GM21737 (cell line): ENCODE data around the gene PCBP3.

Experiments
- ATAC-seq: cut with Tn5 transposase; IDR thresholded peaks from one replicate; pipeline ENCODE4 v1.9.1; 2021; ENCODE audit warnings: mild to moderate bottlenecking, moderate library complexity; ENCODE audit not compliant: unreplicated experiment

PCBP3 gene

GRCh38 chr21:45938811-45939520 lies 295.4 kb downstream of the PCBP3 start:
- no peak for ATAC-seq

GRCh38 chr21:45939521-45940045 lies 296.1 kb downstream of the PCBP3 start:
- ATAC-seq = no peak

DNA sequence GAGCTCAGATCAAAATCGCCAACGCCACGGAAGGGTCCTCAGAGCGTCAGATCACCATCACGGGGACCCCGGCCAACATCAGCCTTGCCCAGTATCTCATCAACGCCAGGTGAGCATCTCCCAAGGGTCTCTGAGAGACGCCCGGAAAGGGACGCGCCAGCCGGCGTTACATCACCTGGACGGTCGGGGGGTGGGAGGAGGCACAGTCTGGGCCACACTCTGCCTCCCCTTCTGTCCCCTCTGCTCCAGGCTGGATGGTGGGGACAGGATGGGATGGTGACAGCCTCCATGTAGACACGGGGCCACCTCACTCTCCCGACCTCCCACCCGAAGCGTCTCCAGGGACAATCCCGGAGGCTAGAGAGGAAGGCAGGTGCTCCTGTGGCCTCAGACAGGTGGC lies 296.6 kb downstream of the PCBP3 start:
- no peak for ATAC-seq

- ATAC-seq = no peak
Observed at GRCh38 chr21:45940621-45941337, 297.3 kb downstream of the PCBP3 start.

DNA sequence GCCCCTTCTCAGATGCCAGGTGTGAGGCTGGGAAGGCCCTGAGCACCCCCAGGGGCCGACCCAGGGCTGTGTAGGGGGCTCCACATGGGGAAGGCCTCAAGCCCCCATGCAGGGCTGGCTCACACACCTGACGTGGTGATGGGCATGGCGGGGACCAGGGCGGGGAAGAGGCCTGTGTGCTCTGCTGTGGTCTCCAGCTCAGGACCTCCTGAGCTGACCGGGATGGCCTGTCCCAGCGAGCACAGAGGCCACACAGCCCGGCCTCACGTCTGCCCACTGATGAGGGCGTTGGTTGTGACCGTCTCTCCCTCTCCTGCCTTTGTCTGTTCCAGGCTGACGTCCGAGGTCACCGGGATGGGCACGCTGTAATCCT lies 297.8 kb downstream of the PCBP3 start:
- no peak for ATAC-seq

DNA sequence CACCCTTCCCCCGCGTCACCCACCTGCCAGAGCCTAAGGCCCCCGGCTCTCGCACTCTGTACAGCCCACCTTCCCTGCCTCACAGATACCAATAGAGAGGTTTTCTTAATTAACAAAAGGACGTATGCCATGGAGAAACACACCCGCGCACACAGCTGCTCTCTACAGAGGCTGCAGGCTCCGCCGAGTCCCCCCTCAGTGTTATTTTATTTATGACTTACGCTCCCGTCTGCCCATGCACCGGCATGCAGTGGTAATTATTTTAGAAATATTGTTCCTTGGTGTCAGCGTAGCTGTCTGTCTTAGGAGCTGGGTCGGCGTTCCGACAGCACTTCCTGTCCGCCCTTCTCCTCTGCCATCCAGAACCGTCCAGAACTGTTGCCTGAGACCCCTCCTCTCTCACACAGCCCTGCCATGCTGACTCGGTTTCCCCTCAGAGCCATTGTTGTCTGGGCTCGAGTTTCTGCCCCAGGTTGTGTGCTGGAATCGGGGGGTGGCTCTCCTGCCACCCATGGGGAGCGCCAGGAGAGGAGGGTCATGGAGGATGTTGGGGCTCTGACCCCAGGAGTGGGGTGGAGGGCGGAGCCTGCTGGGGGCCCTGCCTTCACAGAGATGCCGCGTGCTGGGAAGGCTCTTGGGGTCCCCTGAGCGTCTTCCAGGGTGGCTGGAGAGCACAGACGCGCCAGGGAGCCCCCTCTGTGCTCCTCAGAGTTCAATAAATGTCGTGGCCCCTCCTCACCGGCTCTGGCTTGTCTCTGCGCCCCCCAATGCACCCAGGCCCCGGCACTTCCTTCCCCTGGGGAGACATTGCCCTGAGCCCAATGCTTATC lies 298.4 kb downstream of the PCBP3 start:
- no peak for ATAC-seq

DNA sequence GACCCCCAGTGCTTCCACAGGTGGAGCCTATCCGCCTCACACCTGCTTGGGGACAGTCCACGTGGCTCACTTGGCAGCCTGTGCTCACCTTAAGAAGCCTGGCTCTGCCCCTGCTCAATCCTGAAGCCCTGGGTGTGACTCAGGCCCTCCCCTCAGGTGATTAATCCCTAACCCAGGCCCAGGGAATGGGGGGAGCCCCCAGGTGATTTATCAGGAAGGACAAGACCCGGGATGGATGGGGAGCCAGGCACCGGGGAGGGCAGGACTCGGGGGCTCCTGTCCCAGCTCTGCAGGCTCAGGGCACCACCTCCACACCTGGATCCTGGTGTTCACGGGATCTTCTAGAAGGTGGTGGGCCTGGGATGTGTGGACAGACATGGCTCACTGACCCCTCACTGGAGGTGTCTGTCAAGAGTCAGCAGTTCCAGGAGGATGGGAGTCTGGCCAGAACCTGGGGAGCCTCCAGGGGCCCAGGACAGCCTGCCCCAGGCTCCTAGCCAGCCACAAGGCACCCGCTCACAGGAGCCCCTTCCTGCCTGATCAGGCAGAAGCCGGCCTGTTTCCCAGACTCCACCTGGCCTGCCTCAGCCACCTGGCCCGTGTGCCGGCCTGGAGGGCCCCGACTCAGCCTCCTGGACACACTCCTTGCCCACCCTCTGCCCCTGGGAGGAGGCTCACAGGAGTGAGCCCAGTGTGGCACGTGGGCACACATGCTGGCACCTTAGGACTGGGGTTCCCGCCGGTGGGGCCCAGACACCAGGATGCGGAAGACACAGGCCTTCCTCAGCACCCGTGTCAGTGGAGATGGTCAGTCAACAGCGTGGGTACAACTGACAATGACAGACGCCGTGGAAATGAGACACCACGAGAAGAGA lies 299.5 kb downstream of the PCBP3 start:
- no peak for ATAC-seq

DNA sequence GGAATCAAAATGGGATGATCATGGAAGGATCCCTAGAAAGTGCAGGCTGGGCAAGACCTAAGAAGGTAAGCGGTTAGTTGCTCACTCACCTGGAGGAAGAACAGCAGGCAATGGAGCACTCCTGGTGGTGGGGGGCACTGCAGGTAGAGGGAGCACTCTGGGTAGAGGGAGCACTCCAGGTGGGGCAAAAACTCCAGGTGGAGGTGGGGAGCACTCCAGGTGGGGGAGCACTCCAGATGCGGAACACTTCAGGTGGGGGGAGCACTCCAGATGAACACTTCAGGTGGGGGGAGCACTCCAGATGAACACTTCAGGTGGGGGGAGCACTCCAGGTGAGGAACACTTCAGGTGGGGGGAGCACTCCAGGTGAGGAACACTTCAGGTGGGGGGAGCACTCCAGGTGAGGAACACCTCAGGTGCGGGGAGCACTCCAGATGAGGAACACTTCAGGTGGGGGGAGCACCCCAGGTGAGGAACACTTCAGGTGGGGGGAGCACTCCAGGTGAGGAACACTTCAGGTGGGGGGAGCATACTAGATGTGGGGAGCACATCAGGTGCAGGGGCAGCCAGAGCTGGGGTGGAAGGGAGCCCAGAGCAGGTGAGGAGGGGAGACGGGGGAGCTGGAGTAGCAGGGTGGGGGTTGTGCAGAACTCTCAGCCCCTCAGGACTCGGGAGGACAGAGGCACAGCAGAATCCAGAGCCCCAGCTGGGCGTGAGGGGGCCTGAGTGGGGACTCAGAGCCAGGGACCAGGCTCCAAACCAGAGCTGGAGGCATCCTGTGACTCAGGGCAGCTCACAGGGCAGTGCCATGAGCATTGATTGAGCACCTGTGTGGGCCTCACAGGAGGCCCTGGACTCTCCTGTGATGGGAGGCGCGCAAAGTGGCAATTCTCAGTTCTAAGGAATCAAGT lies 300.4 kb downstream of the PCBP3 start:
- no peak for ATAC-seq

DNA sequence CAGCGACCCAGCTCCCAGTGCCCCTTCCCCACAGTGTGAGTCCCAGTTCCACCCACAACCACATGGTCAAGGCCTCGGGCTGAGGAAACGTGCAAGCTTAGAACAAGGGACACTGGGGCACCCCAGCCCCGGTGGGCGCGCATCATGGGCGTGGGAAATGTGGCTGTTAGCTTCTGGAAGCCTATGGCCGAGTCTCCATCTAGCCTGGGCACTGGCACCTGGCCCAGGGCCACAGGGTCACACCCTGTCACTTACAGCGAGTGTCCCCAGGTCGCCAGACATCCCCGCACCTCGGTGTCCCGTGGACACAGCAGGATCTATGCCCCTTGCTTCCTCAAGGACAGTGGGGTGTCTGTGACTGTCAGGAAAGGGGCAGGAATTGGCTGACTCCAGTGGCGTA lies 301.1 kb downstream of the PCBP3 start:
- no peak for ATAC-seq

- ATAC-seq = no peak
Observed at GRCh38 chr21:45945066-45945867, 301.7 kb downstream of the PCBP3 start.

DNA sequence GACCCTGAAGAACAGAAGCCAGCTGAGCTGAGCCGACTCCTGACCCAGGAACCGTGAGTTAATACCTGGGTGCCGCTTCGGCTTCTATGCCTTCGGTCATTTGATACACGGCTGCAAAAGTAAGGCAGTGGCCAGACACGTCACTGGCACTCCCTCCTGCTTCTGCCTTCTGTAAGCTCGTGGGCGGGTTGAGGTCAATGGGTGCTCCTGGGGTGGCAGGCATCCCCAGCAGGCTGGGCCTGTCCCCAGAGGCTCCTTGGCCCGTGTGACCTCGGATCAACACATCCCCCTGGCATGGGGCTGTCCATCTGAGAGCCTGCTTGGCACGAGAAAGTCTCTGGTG lies 302.3 kb downstream of the PCBP3 start:
- ATAC-seq = no peak

GRCh38 chr21:45947296-45947695 lies 303.8 kb downstream of the PCBP3 start:
- ATAC-seq = no peak

- no peak for ATAC-seq
Observed at GRCh38 chr21:45947716-45948255, 304.3 kb downstream of the PCBP3 start.

GRCh38 chr21:45948576-45949141 lies 305.1 kb downstream of the PCBP3 start:
- no peak for ATAC-seq

DNA sequence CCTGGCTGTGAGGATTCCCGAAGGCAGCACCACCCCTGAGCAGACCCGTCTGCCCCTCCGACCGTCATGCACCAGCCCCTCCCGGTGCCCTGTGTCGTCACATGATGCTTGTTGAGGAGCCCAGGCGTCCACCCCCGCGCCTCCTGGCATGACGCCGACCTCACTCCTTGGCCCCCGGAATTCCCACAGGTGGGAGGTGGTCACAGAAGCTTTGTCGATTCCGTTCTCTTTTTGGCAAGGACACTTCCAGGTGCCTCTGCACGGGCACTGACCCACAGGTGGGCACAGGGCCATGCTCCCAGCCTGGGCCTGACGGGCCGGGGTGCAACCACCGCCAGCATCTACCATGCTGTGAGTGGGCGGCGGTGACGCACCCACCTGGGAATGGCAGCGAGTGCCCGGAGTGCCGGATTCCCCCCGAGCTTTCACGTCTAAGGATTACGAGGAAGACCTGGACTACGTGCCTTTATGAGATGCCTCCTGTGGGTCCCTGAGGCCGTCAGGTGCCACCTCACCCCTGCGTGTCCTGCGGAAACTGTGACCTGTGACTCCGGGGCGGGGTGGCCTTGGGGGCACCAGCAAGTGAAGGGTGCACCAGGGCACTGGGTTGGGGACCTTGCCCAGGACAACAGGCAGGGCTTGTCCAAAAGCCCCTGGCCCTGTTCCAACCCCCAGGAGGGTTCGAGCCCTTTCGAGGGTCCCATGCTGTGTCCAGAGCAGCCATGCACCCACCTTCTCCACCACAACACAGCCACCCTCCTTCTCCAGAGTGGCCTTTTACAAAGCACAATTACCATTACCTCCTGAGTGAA lies 306.6 kb downstream of the PCBP3 start:
- no peak for ATAC-seq

GRCh38 chr21:45950740-45951515 lies 307.4 kb downstream of the PCBP3 start:
- no peak for ATAC-seq

GRCh38 chr21:45951676-45952075 lies 308.2 kb downstream of the PCBP3 start:
- ATAC-seq = no peak
